Measurements from ENCODE around the gene KSR1. TPM values are rescaled to one million over a fixed set of nuclear protein-coding genes. Genes with fewer than 3 reads are reported as not detected.

The KSR1 gene
- total RNA-seq, 1 experiment from 2014 or later: 21.7 TPM

DNA sequence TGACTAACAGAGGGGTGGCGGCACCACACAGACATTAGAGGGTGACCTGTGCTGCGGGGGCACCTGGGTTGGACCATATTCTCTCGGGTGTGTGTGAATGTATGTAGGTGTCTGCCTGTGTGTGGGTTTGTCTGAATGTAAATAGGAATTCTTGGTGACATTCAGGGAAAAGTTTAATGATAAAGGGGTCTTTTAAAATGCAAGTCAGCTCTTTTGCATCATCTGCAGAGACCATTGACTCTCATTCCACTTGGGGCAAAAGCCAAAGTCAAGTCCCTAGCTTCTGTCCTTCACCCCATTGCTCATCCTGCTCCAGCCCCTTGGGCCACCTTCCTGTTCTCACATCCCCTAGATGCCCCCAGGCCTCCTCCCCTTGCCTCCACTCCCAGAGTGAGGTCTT lies 23.6 kb downstream of the KSR1 start:
- Histone ChIP-seq H3K36me3 (ENCODE audit: control insufficient read depth, insufficient read depth, low read length) (no peaks in the 10 kb centered on the region), H3K27me3 (ENCODE audit: control insufficient read depth, insufficient read depth, low read length) (no peaks in the 10 kb centered on the region), H3K9me3 (ENCODE audit: control insufficient read depth, insufficient read depth, low read depth, low read length) (no peaks in the 10 kb centered on the region), H3K27ac (ENCODE audit: low read length) (no peak overlapping the region), H3K4me3 (ENCODE audit: low read depth in 2 of 2, low read length in 2 of 2) (no peak overlapping the region), H3K4me1 (ENCODE audit: control insufficient read depth, insufficient read depth, low read length) (no peaks in the 10 kb centered on the region)
- intact Hi-C loops (cut with micrococcal nuclease; ENCODE audit: unreplicated experiment): no loop called here
- ChIA-PET POLR2A (no interaction called here), CTCF (no interaction called here)
- in situ Hi-C loops (cut with HindIII; ENCODE audit: low pct_unique_long_range_greater_than_20kb, low sequenced_read_pairs): no loop called here
- no TSS peak for BruUV-seq (replicated peaks)
- no peak for TF ChIP-seq REST (IDR thresholded peaks at IDR 0.05; ENCODE audit: insufficient read depth in 1 of 2, low read depth in 2 of 2, low read length in 1 of 2)
- ATAC-seq: no peak
- no peak for DNase-seq (ENCODE audit: low read depth, low spot score)

- H3K27ac ChIP-seq (ENCODE audit: low read length): no peak overlapping the region
- TF ChIP-seq POLR2AphosphoS5 (IDR thresholded peaks at IDR 0.05; ENCODE audit: low read depth, low read length) (no peak), REST (IDR thresholded peaks at IDR 0.05; ENCODE audit: insufficient read depth in 1 of 2, low read depth in 2 of 2, low read length in 1 of 2) (no peak), TCF7L2 (IDR thresholded peaks at IDR 0.05; ENCODE audit: low read depth, low read length) (no peak), CTCF (IDR thresholded peaks at IDR 0.05) (no peak), SIN3A (IDR thresholded peaks at IDR 0.05; ENCODE audit: borderline replicate concordance, insufficient read depth, low read depth, low read length) (no peak)
- DNase-seq (ENCODE audit: low read depth, low spot score): no peak
- in situ Hi-C loops (cut with HindIII; ENCODE audit: low pct_unique_long_range_greater_than_20kb, low sequenced_read_pairs): no loop called here
- POLR2A ChIA-PET: no interaction called here
- H3K4me3 ChIP-seq (ENCODE audit: low read depth in 2 of 2, low read length in 2 of 2): no peak overlapping the region
- no peaks in the 10 kb centered on the region for H3K4me1 ChIP-seq (ENCODE audit: control insufficient read depth, insufficient read depth, low read length)
- no peak for ATAC-seq
- H3K36me3 ChIP-seq (ENCODE audit: control insufficient read depth, insufficient read depth, low read length): no peaks in the 10 kb centered on the region
- CTCF ChIA-PET: no interaction called here
- H3K27me3 ChIP-seq (ENCODE audit: control insufficient read depth, insufficient read depth, low read length): no peaks in the 10 kb centered on the region
- H3K9me3 ChIP-seq (ENCODE audit: control insufficient read depth, insufficient read depth, low read depth, low read length): no peaks in the 10 kb centered on the region
- BruUV-seq (replicated peaks): no TSS peak
- intact Hi-C loops (cut with micrococcal nuclease; ENCODE audit: unreplicated experiment): no loop called here
Measured at GRCh38 chr17:27480699-27481098, 24.5 kb downstream of the KSR1 start.

Data from Panc1 (cell line).